Muscle of leg (tissue), 9 donors: ENCODE measurements around the gene OR51I1. TPM values are rescaled to one million over a fixed set of nuclear protein-coding genes. Genes with fewer than 3 reads are reported as not detected.

ENCODE experiments used
- polyA plus RNA-seq, 8 donors: library from polyadenylated mRNA; unstranded; fragments of 120-200 nt; gene quantifications; one replicate each; pipeline versions ENCODE4 v1.2.1 to v1.2.3, GENCODE V29; 2013; ENCODE audit warnings: inconsistent platforms in 1 of 8, low replicate concordance in 1 of 8; ENCODE audit not compliant: insufficient read length in 8 of 8, insufficient read depth in 1 of 8
- total RNA-seq: library from RNA; stranded (reverse); fragments of 120-200 nt; gene quantifications from one replicate; pipeline ENCODE4 v1.2.4, GENCODE V29; 2013

Gene OR51I1
- total and polyA plus RNA-seq, 9 donors = not detected

Other genes starting within 250 kb of the OR51I1 start
- gene OR51V1, start 240.8 kb downstream of the OR51I1 start, total RNA-seq = not detected
- gene OR51V1, start 240.8 kb downstream of the OR51I1 start, polyA plus RNA-seq = not detected
- gene HBB, start 214.4 kb downstream of the OR51I1 start, total RNA-seq = 755 TPM
- 100 to 1,000 TPM; 217 to 965 (median 589) TPM for gene HBB, start 214.4 kb downstream of the OR51I1 start, polyA plus RNA-seq
- not detected for gene HBD, start 207.0 kb downstream of the OR51I1 start, total RNA-seq
- gene HBD, start 207.0 kb downstream of the OR51I1 start, polyA plus RNA-seq = 1 to 10 TPM in 1 of 8 donors, under 1 TPM in 5, not detected in 2; 0.39 to 1.0 (median 0.58) TPM
- 1,078 TPM for gene HBG1, start 191.7 kb downstream of the OR51I1 start, total RNA-seq
- 1,000 to 10,000 TPM in 2 of 8 donors, 10 to 100 TPM in 6; 12.5 to 3,398 (median 25.4) TPM for gene HBG1, start 191.7 kb downstream of the OR51I1 start, polyA plus RNA-seq
- 9,238 TPM for gene HBG2, start 186.7 kb downstream of the OR51I1 start, total RNA-seq
- over 10,000 TPM in 1 of 8 donors, 1,000 to 10,000 TPM in 7; 2,843 to 13,943 (median 6,695) TPM for gene HBG2, start 186.7 kb downstream of the OR51I1 start, polyA plus RNA-seq
- gene HBE1, start 171.6 kb downstream of the OR51I1 start, total RNA-seq = 10.3 TPM
- 10 to 100 TPM in 7 of 8 donors, 1 to 10 TPM in 1; 6.7 to 64.8 (median 19.8) TPM for gene HBE1, start 171.6 kb downstream of the OR51I1 start, polyA plus RNA-seq
- 0.09 TPM for gene OR51B4, start 139.6 kb downstream of the OR51I1 start, total RNA-seq
- gene OR51B4, start 139.6 kb downstream of the OR51I1 start, polyA plus RNA-seq = under 1 TPM in 2 of 8 donors, not detected in 6; 0.13 to 0.18 TPM
- gene OR51B2, start 117.2 kb downstream of the OR51I1 start, total RNA-seq = 0.09 TPM
- gene OR51B2, start 117.2 kb downstream of the OR51I1 start, polyA plus RNA-seq = not detected
- 0.31 TPM for gene OR51B5, start 98.0 kb downstream of the OR51I1 start, total RNA-seq
- gene OR51B5, start 98.0 kb downstream of the OR51I1 start, polyA plus RNA-seq = under 1 TPM in 3 of 8 donors, not detected in 5; 0.20 to 0.28 (median 0.26) TPM
- gene OR51B6, start 90.0 kb downstream of the OR51I1 start, total RNA-seq = not detected
- not detected for gene OR51B6, start 90.0 kb downstream of the OR51I1 start, polyA plus RNA-seq
- gene OR51M1, start 57.7 kb downstream of the OR51I1 start, total RNA-seq = not detected
- not detected for gene OR51M1, start 57.7 kb downstream of the OR51I1 start, polyA plus RNA-seq
- gene OR51Q1, start 19.4 kb downstream of the OR51I1 start, total RNA-seq = not detected
- not detected for gene OR51Q1, start 19.4 kb downstream of the OR51I1 start, polyA plus RNA-seq
- not detected for gene OR51I2, start 7.8 kb upstream of the OR51I1 start, total RNA-seq
- not detected for gene OR51I2, start 7.8 kb upstream of the OR51I1 start, polyA plus RNA-seq
- gene OR52D1, start 47.2 kb upstream of the OR51I1 start, total RNA-seq = not detected
- not detected for gene OR52D1, start 47.2 kb upstream of the OR51I1 start, polyA plus RNA-seq
- 0.13 TPM for gene UBQLN3, start 68.4 kb upstream of the OR51I1 start, total RNA-seq
- not detected for gene UBQLN3, start 68.4 kb upstream of the OR51I1 start, polyA plus RNA-seq
- gene UBQLNL, start 75.2 kb upstream of the OR51I1 start, total RNA-seq = 0.18 TPM
- under 1 TPM; 0.11 to 0.38 (median 0.23) TPM for gene UBQLNL, start 75.2 kb upstream of the OR51I1 start, polyA plus RNA-seq
- gene OR52H1, start 107.0 kb upstream of the OR51I1 start, total RNA-seq = 0.22 TPM
- gene OR52H1, start 107.0 kb upstream of the OR51I1 start, polyA plus RNA-seq = not detected
- gene OR52B6, start 139.4 kb upstream of the OR51I1 start, total RNA-seq = not detected
- gene OR52B6, start 139.4 kb upstream of the OR51I1 start, polyA plus RNA-seq = not detected
- 1.5 TPM for gene TRIM6, start 155.1 kb upstream of the OR51I1 start, total RNA-seq
- 1 to 10 TPM; 1.1 to 3.4 (median 1.3) TPM for gene TRIM6, start 155.1 kb upstream of the OR51I1 start, polyA plus RNA-seq
- gene TRIM34, start 183.5 kb upstream of the OR51I1 start, total RNA-seq = 6.4 TPM
- 1 to 10 TPM; 2.9 to 6.0 (median 4.6) TPM for gene TRIM34, start 183.5 kb upstream of the OR51I1 start, polyA plus RNA-seq
- 14.0 TPM for gene TRIM5, start 243.6 kb upstream of the OR51I1 start, total RNA-seq
- gene TRIM5, start 243.6 kb upstream of the OR51I1 start, polyA plus RNA-seq = 10 to 100 TPM; 11.4 to 18.6 (median 13.6) TPM
- gene TRIM22, start 248.3 kb upstream of the OR51I1 start, total RNA-seq = 8.2 TPM
- gene TRIM22, start 248.3 kb upstream of the OR51I1 start, polyA plus RNA-seq = 10 to 100 TPM in 4 of 8 donors, 1 to 10 TPM in 4; 6.7 to 12.1 (median 9.7) TPM